HCT116 (cell line): Measurements from ENCODE around the gene GMDS. TPM values are rescaled to one million over a fixed set of nuclear protein-coding genes. Genes with fewer than 3 reads are reported as not detected.

Experiments
- ATAC-seq: fragments of 200-7000 bp; cut with Tn5 transposase; 2 replicates; pipeline ENCODE4 v1.9.1; 2020; ENCODE audit warnings: mild to moderate bottlenecking, moderate library complexity
- BruUV-seq: library from RNA; stranded (reverse); fragments of 400-500 nt; replicated peaks from 2 replicates; lab custom pipeline; 2021; lab: Mats Ljungman, UMichigan
- CTCF ChIA-PET: fragments of 300-600 bp; sonication (Branson Sonifier 250); formaldehyde crosslinking; loops from one replicate; lab custom pipeline; 2021; ENCODE audit warnings: antibody characterized with exemption; lab: Charles Lee
- POLR2A ChIA-PET: fragments of 300-600, 350-600 bp; sonication (Branson Sonifier 250); formaldehyde crosslinking; loops from one replicate; lab custom pipeline; 2021; ENCODE audit warnings: antibody characterized with exemption; lab: Charles Lee
- RAD21 ChIA-PET, 2 experiments: fragments of 300-600 bp; sonication (Branson Sonifier 250); formaldehyde crosslinking; loops; one replicate each; lab custom pipeline; 2023; ENCODE audit warnings: low total read pairs in 2 of 2; ENCODE audit not compliant: uncharacterized antibody in 2 of 2, unreplicated experiment in 2 of 2, low non-redundant PET in 1 of 2; lab: Charles Lee
- DNase-seq: peaks from one replicate; pipeline ENCODE4 v3.0.0-alpha.2; 2010; ENCODE audit warnings: low read depth, low spot score
- H2AFZ ChIP-seq: fragments of 200-600 bp; shearing (Covaris generic), sonication (generic); 2 replicates; pipeline ENCODE4 v1.6.1; 2017; ENCODE audit warnings: low read depth, mixed run types, mixed read lengths, antibody characterized with exemption, low read length; ENCODE audit not compliant: poor library complexity, severe bottlenecking
- H3K27ac ChIP-seq: 2 replicates; pipeline ENCODE4 v1.5.1; 2012; ENCODE audit warnings: low read depth, low read length
- H3K27me3 ChIP-seq: fragments of 200-600 bp; sonication (generic); 2 replicates; pipeline ENCODE4 v1.6.1; 2016; ENCODE audit warnings: mixed run types, low read length, mixed read lengths; ENCODE audit not compliant: insufficient read depth
- H3K36me3 ChIP-seq, 2 experiments: fragments of 200-500 bp in 1 of 2; fragments of 200-600 bp in 1 of 2; sonication (Bioruptor generic) in 1 of 2; sonication (generic) in 1 of 2; 2 replicates each; pipeline versions ENCODE4 v1.5.1 to v1.6.1; 2014 to 2016; ENCODE audit warnings: low read length in 2 of 2, inconsistent platforms in 1 of 2, mixed read lengths in 1 of 2, mixed run types in 1 of 2; ENCODE audit not compliant: insufficient read depth in 2 of 2, control insufficient read depth in 1 of 2
- H3K4me1 ChIP-seq, 2 experiments: fragments of 200-600 bp in 1 of 2; sonication (generic) in 1 of 2; 2 replicates each; pipeline versions ENCODE4 v1.5.1 to v1.6.1; 2012 to 2017; ENCODE audit warnings: low read length in 2 of 2, inconsistent platforms in 1 of 2, mild to moderate bottlenecking in 1 of 2, mixed read lengths in 1 of 2, mixed run types in 1 of 2, moderate library complexity in 1 of 2; ENCODE audit not compliant: insufficient read depth in 2 of 2, control insufficient read depth in 1 of 2
- H3K4me2 ChIP-seq: fragments of 200-600 bp; sonication (generic); 2 replicates; pipeline ENCODE4 v1.6.1; 2017; ENCODE audit warnings: mixed run types, low read length, mixed read lengths
- H3K4me3 ChIP-seq, 2 experiments: fragments of 200-600 bp in 1 of 2; sonication (generic) in 1 of 2; replicated peaks in 1 of 2; 2 replicates each; pipeline ENCODE4 v1.5.1; 2011 to 2016; ENCODE audit warnings: low read length in 2 of 2, control low read depth in 1 of 2, low read depth in 1 of 2, mild to moderate bottlenecking in 1 of 2, mixed read lengths in 1 of 2, mixed run types in 1 of 2
- H3K79me2 ChIP-seq: fragments of 200-600 bp; sonication (generic); 2 replicates; pipeline ENCODE4 v1.6.1; 2017; ENCODE audit warnings: mild to moderate bottlenecking, mixed run types, low read length, moderate library complexity, mixed read lengths; ENCODE audit not compliant: insufficient read depth
- H3K9ac ChIP-seq: fragments of 200-600 bp; sonication (generic); 2 replicates; pipeline ENCODE4 v1.6.1; 2016; ENCODE audit warnings: low read length, mixed read lengths
- H3K9me2 ChIP-seq: fragments of 200-600 bp; sonication (generic), shearing (Covaris generic); 2 replicates; pipeline ENCODE4 v1.6.1; 2017; ENCODE audit warnings: mixed run types, mild to moderate bottlenecking, moderate library complexity; ENCODE audit not compliant: insufficient read depth
- H3K9me3 ChIP-seq, 2 experiments: fragments of 200-500 bp in 1 of 2; fragments of 200-600 bp in 1 of 2; sonication (Bioruptor generic) in 1 of 2; sonication (generic) in 1 of 2; 2 replicates each; pipeline ENCODE4 v1.6.1; 2014 to 2017; ENCODE audit warnings: low read length in 2 of 2, mixed read lengths in 2 of 2, inconsistent platforms in 1 of 2, low read depth in 1 of 2, mild to moderate bottlenecking in 1 of 2, mixed run types in 1 of 2, moderate library complexity in 1 of 2; ENCODE audit not compliant: control insufficient read depth in 1 of 2, insufficient read depth in 1 of 2
- H4K20me1 ChIP-seq: fragments of 200-600 bp; sonication (generic), shearing (Covaris generic); 2 replicates; pipeline ENCODE4 v1.6.1; 2017; ENCODE audit warnings: mixed run types, mild to moderate bottlenecking, moderate library complexity; ENCODE audit not compliant: insufficient read depth
- ATF3 ChIP-seq: IDR thresholded peaks from 2 replicates; pipeline ENCODE4 v1.6.1; 2012
- CBX3 ChIP-seq: IDR thresholded peaks from 2 replicates; pipeline ENCODE4 v1.6.1; 2012; ENCODE audit warnings: low read depth
- CEBPB ChIP-seq: IDR thresholded peaks from 2 replicates; pipeline ENCODE4 v1.6.1; 2012; ENCODE audit warnings: low read depth
- EGR1 ChIP-seq: IDR thresholded peaks from 2 replicates; pipeline ENCODE4 v1.6.1; 2012; ENCODE audit warnings: low read depth
- ELF1 ChIP-seq: IDR thresholded peaks from 2 replicates; pipeline ENCODE4 v1.6.1; 2012; ENCODE audit warnings: low read depth, borderline replicate concordance
- EZH2 ChIP-seq: fragments of 200-600 bp; sonication (generic); IDR thresholded peaks from 2 replicates; pipeline ENCODE4 v1.6.1; 2017; ENCODE audit warnings: antibody characterized with exemption, mixed run types
- EZH2phosphoT487 ChIP-seq: fragments of 200-600 bp; IDR thresholded peaks from 2 replicates; pipeline ENCODE4 v1.6.1; 2018; ENCODE audit warnings: antibody characterized with exemption, borderline replicate concordance
- FOSL1 ChIP-seq: IDR thresholded peaks from 2 replicates; pipeline ENCODE4 v1.6.1; 2012; ENCODE audit warnings: low read depth
- JUND ChIP-seq: IDR thresholded peaks from 2 replicates; pipeline ENCODE4 v1.6.1; 2012
- POLR2A ChIP-seq: IDR thresholded peaks from 2 replicates; pipeline ENCODE4 v1.7.0; 2011; ENCODE audit warnings: borderline replicate concordance; ENCODE audit not compliant: insufficient read depth, insufficient read length; ENCODE audit errors: extremely low read depth
- POLR2AphosphoS5 ChIP-seq: IDR thresholded peaks from 2 replicates; pipeline ENCODE4 v1.6.1; 2011; ENCODE audit warnings: mild to moderate bottlenecking, low read depth, low read length, moderate library complexity
- RAD21 ChIP-seq: IDR thresholded peaks from 2 replicates; pipeline ENCODE4 v1.6.1; 2012; ENCODE audit warnings: low read depth, mild to moderate bottlenecking
- REST ChIP-seq: IDR thresholded peaks from 2 replicates; pipeline ENCODE4 v1.6.1; 2012; ENCODE audit warnings: low read depth
- SP1 ChIP-seq: IDR thresholded peaks from 2 replicates; pipeline ENCODE4 v1.6.1; 2012; ENCODE audit warnings: low read depth
- SRF ChIP-seq: IDR thresholded peaks from 2 replicates; pipeline ENCODE4 v1.6.1; 2012; ENCODE audit warnings: low read depth
- TCF7L2 ChIP-seq: IDR thresholded peaks from 2 replicates; pipeline ENCODE4 v1.7.0; 2011; ENCODE audit warnings: borderline replicate concordance, inconsistent platforms; ENCODE audit not compliant: insufficient read depth, insufficient read length; ENCODE audit errors: extremely low read depth
- YY1 ChIP-seq: IDR thresholded peaks from 2 replicates; pipeline ENCODE4 v1.6.1; 2011; ENCODE audit warnings: low read length, low read depth, moderate library complexity, mild to moderate bottlenecking; ENCODE audit not compliant: insufficient replicate concordance; ENCODE audit errors: extremely low read depth
- ZBTB33 ChIP-seq: IDR thresholded peaks from 2 replicates; pipeline ENCODE4 v1.6.1; 2011; ENCODE audit warnings: mild to moderate bottlenecking, low read length, moderate library complexity; ENCODE audit not compliant: insufficient replicate concordance; ENCODE audit errors: extremely low read depth
- ZFX ChIP-seq: fragments of 450-650 bp; IDR thresholded peaks from 2 replicates; pipeline ENCODE4 v1.6.1; 2017
- ZNF274 ChIP-seq: fragments of 200-500 bp; sonication (Bioruptor generic); IDR thresholded peaks from 2 replicates; pipeline ENCODE4 v1.6.1; 2014; ENCODE audit warnings: mild to moderate bottlenecking, low read depth, low read length, inconsistent platforms
- intact Hi-C: fragments of 100-400 bp; cut with micrococcal nuclease; formaldehyde crosslinking; loops from 2 replicates; pipeline ENCODE4 v1.10.0; 2022
- total RNA-seq: library from RNA; stranded (reverse); gene quantifications from one replicate; pipeline ENCODE4 v1.2.1, GENCODE V29; 2021; ENCODE audit not compliant: unreplicated experiment

GMDS gene
- total RNA-seq, 1 experiment from 2014 or later, result 34.4 TPM

- H3K4me1 ChIP-seq, result peaks cover 2 to 7% of the 10 kb centered on the region in 2 experiments; a peak in 2 of 4 replicates
- TF ChIP-seq POLR2A (no peak), TCF7L2 (no peak), YY1 (no peak), REST (no peak), EZH2 (no peak), ATF3 (no peak), FOSL1 (no peak), SRF (no peak), SP1 (no peak), ZFX (no peak), CEBPB (no peak), CBX3 (no peak), EGR1 (no peak), POLR2AphosphoS5 (no peak), JUND (no peak), ELF1 (no peak), EZH2phosphoT487 (no peak), ZBTB33 (no peak), RAD21 (no peak), ZNF274 (no peak)
- TF ChIP-seq, all 23 proteins: peak for 0
- Histone ChIP-seq H2AFZ (no peak overlapping the region), H3K27me3 (0 out of 2 replicates have a peak, but pooled peaks cover 2% of the 10 kb centered on the region), H4K20me1 (no peaks in the 10 kb centered on the region), H3K27ac (no peak overlapping the region), H3K9me2 (no peaks in the 10 kb centered on the region), H3K9me3 (no peaks in the 10 kb centered on the region), H3K36me3 (no peaks in the 10 kb centered on the region), H3K79me2 (no peaks in the 10 kb centered on the region), H3K4me3 (no peak overlapping the region), H3K9ac (no peak overlapping the region), H3K4me2 (peak overlapping the region; percentile 45)
- intact Hi-C loops, result loop anchor here (1.0 to 10.0 kb wide), 7 partner anchors 601 to 1459 kb away; no protein-coding TSS in a partner anchor
- ChIA-PET RAD21 (no interaction called here), CTCF (interaction anchor here (1.6 to 2.1 kb wide), 4 partner anchors 758 to 1155 kb away, joined by 5 to 16 read pairs (median 8); partner anchors contain the start of gene MYLK4), POLR2A (no interaction called here)
- no TSS peak for BruUV-seq
- DNase-seq, result no peak
- ATAC-seq, result peak; percentile 8; the same call in 1 of the 2 replicates
Measured at GRCh38 chr6:1595271-1596087, 649.9 kb downstream of the GMDS start.
